ENCODE measurements around the gene ZNF407. TPM values are rescaled to one million over a fixed set of nuclear protein-coding genes. Genes with fewer than 3 reads are reported as not detected.

ZNF407 gene
- polyA plus RNA-seq, 1 experiment = 5.8 TPM

- CTCF ChIA-PET = no interaction called here
- POLR2A ChIA-PET = no interaction called here
- H3K4me3 ChIP-seq (ENCODE audit: low read depth, low read length) = no peak overlapping the region
- DNase-seq (ENCODE audit: low read depth, low spot score) = no peak
- no peaks in the 10 kb centered on the region for H3K27me3 ChIP-seq (ENCODE audit: control insufficient read depth, insufficient read depth, low read length)
- no peaks in the 10 kb centered on the region for H3K9me3 ChIP-seq (ENCODE audit: control insufficient read depth, insufficient read depth, low read length)
- no peak for TF ChIP-seq CTCF (IDR thresholded peaks at IDR 0.05; ENCODE audit: low read depth, low read length)
- H3K27ac ChIP-seq (ENCODE audit: low read depth, low read length) = no peak overlapping the region
Measured at GRCh38 chr18:74873629-74874028, 276.0 kb downstream of the ZNF407 start.

- no peak for DNase-seq (ENCODE audit: low read depth, low spot score)
- POLR2A ChIA-PET = no interaction called here
- Histone ChIP-seq H3K4me3 (ENCODE audit: low read depth, low read length) (no peak overlapping the region), H3K27ac (ENCODE audit: low read depth, low read length) (no peak overlapping the region), H3K9me3 (ENCODE audit: control insufficient read depth, insufficient read depth, low read length) (no peaks in the 10 kb centered on the region), H3K27me3 (ENCODE audit: control insufficient read depth, insufficient read depth, low read length) (no peaks in the 10 kb centered on the region)
- no peak for TF ChIP-seq CTCF (IDR thresholded peaks at IDR 0.05; ENCODE audit: low read depth, low read length)
- CTCF ChIA-PET = no interaction called here
Measured at GRCh38 chr18:74874351-74874750, 276.7 kb downstream of the ZNF407 start.

- Histone ChIP-seq H3K27me3 (ENCODE audit: control insufficient read depth, insufficient read depth, low read length) (no peaks in the 10 kb centered on the region), H3K4me3 (ENCODE audit: low read depth, low read length) (no peak overlapping the region), H3K9me3 (ENCODE audit: control insufficient read depth, insufficient read depth, low read length) (no peaks in the 10 kb centered on the region), H3K27ac (ENCODE audit: low read depth, low read length) (no peak overlapping the region)
- ChIA-PET POLR2A (no interaction called here), CTCF (no interaction called here)
- TF ChIP-seq CTCF (IDR thresholded peaks at IDR 0.05; ENCODE audit: low read depth, low read length) = no peak
- DNase-seq (ENCODE audit: low read depth, low spot score) = no peak
Measured at GRCh38 chr18:74876630-74877243, 279.1 kb downstream of the ZNF407 start.

DNA sequence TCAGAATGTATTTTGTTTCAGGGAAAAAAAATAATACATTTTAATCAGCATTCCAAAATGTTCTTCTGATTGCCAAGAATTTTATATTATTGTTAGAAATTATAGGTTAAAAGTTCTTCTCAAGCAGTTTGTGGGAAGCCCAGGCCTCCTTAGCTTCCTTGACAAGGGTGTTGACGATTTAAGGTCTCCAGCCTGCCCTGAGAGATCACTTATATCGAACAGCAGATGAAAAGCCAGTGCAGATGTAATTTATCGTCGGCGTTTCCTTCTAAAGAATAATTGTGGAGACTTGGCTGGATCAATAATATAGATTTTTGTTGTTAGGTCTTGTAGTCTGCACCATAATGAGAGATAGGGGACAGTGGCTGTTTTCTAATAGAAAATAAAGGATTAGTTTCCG, 280.6 kb downstream of the ZNF407 start:
- Histone ChIP-seq H3K9me3 (ENCODE audit: control insufficient read depth, insufficient read depth, low read length) (no peaks in the 10 kb centered on the region), H3K27me3 (ENCODE audit: control insufficient read depth, insufficient read depth, low read length) (no peaks in the 10 kb centered on the region), H3K4me3 (ENCODE audit: low read depth, low read length) (no peak overlapping the region), H3K27ac (ENCODE audit: low read depth, low read length) (no peak overlapping the region)
- no peak for TF ChIP-seq CTCF (IDR thresholded peaks at IDR 0.05; ENCODE audit: low read depth, low read length)
- ChIA-PET CTCF (no interaction called here), POLR2A (no interaction called here)
- DNase-seq (ENCODE audit: low read depth, low spot score) = no peak

GRCh38 chr18:74880706-74881278, 283.1 kb downstream of the ZNF407 start:
- no peak for TF ChIP-seq CTCF (IDR thresholded peaks at IDR 0.05; ENCODE audit: low read depth, low read length)
- H3K9me3 ChIP-seq (ENCODE audit: control insufficient read depth, insufficient read depth, low read length) = no peaks in the 10 kb centered on the region
- H3K27ac ChIP-seq (ENCODE audit: low read depth, low read length) = no peak overlapping the region
- ChIA-PET CTCF (no interaction called here), POLR2A (no interaction called here)
- H3K27me3 ChIP-seq (ENCODE audit: control insufficient read depth, insufficient read depth, low read length) = no peaks in the 10 kb centered on the region
- no peak overlapping the region for H3K4me3 ChIP-seq (ENCODE audit: low read depth, low read length)
- no peak for DNase-seq (ENCODE audit: low read depth, low spot score)
